ENCODE data around the gene FRAT1. TPM values are rescaled to one million over a fixed set of nuclear protein-coding genes. Genes with fewer than 3 reads are reported as not detected.

FRAT1 gene
- total RNA-seq, 1 experiment from 2014 or later = 1.7 TPM

GRCh38 chr10:97279121-97279815 is 39.8 kb upstream of the FRAT1 start:
- ATAC-seq (no peak), DNase-seq (ENCODE audit: low read depth, low spot score) (no peak)
- H3K4me2 ChIP-seq (ENCODE audit: low read length) = no peak overlapping the region
- POLR2A ChIA-PET = interaction anchor here (1.2 to 1.3 kb wide), 2 partner anchors 11 to 51 kb away, joined by 3 read pairs; no protein-coding TSS in a partner anchor
- peaks cover 44% of the 10 kb centered on the region for H3K79me2 ChIP-seq (ENCODE audit: insufficient read depth, low read length)
- H3K4me1 ChIP-seq (ENCODE audit: control insufficient read depth in 1 of 2, insufficient read depth in 2 of 2, low read length in 2 of 2) = peaks cover 5 to 12% of the 10 kb centered on the region in 2 experiments; a peak in 2 of 4 replicates
- H2AFZ ChIP-seq (ENCODE audit: low read depth, low read length, poor library complexity, severe bottlenecking) = no peak overlapping the region
- CTCF ChIA-PET = interaction anchor here (0.7 to 1.6 kb wide), 13 partner anchors 8 to 254 kb away, joined by 3 to 15 read pairs (median 4); partner anchors contain the start of genes ARHGAP19 and RRP12
- TF ChIP-seq POLR2AphosphoS5 (IDR thresholded peaks at IDR 0.05; ENCODE audit: low read depth, low read length) (no peak), SP1 (IDR thresholded peaks at IDR 0.05; ENCODE audit: low read depth) (no peak), POLR2A (IDR thresholded peaks at IDR 0.05; ENCODE audit: borderline replicate concordance, extremely low read depth, insufficient read depth, insufficient read length) (no peak), ELF1 (IDR thresholded peaks at IDR 0.05; ENCODE audit: borderline replicate concordance, low read depth) (no peak), EGR1 (IDR thresholded peaks at IDR 0.05; ENCODE audit: low read depth) (no peak), CBX3 (IDR thresholded peaks at IDR 0.05; ENCODE audit: low read depth) (no peak), CEBPB (IDR thresholded peaks at IDR 0.05; ENCODE audit: low read depth) (no peak), FOSL1 (IDR thresholded peaks at IDR 0.05; ENCODE audit: low read depth) (no peak), EZH2phosphoT487 (IDR thresholded peaks at IDR 0.05; ENCODE audit: borderline replicate concordance) (no peak), ZFX (IDR thresholded peaks at IDR 0.05) (no peak), ZNF274 (IDR thresholded peaks at IDR 0.05; ENCODE audit: low read depth, low read length) (no peak), CTCF (IDR thresholded peaks at IDR 0.05 in 2 of 3, conservative IDR thresholded peaks at IDR 0.05 in 1 of 3; ENCODE audit: borderline replicate concordance in 1 of 3, insufficient read depth in 1 of 3, low read depth in 2 of 3, low read length in 2 of 3) (no peak), JUND (IDR thresholded peaks at IDR 0.05) (no peak)
- TF ChIP-seq, protein P1, sequence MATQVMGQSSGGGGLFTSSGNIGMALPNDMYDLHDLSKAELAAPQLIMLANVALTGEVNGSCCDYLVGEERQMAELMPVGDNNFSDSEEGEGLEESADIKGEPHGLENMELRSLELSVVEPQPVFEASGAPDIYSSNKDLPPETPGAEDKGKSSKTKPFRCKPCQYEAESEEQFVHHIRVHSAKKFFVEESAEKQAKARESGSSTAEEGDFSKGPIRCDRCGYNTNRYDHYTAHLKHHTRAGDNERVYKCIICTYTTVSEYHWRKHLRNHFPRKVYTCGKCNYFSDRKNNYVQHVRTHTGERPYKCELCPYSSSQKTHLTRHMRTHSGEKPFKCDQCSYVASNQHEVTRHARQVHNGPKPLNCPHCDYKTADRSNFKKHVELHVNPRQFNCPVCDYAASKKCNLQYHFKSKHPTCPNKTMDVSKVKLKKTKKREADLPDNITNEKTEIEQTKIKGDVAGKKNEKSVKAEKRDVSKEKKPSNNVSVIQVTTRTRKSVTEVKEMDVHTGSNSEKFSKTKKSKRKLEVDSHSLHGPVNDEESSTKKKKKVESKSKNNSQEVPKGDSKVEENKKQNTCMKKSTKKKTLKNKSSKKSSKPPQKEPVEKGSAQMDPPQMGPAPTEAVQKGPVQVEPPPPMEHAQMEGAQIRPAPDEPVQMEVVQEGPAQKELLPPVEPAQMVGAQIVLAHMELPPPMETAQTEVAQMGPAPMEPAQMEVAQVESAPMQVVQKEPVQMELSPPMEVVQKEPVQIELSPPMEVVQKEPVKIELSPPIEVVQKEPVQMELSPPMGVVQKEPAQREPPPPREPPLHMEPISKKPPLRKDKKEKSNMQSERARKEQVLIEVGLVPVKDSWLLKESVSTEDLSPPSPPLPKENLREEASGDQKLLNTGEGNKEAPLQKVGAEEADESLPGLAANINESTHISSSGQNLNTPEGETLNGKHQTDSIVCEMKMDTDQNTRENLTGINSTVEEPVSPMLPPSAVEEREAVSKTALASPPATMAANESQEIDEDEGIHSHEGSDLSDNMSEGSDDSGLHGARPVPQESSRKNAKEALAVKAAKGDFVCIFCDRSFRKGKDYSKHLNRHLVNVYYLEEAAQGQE (IDR thresholded peaks at IDR 0.05; ENCODE audit: low read depth) = no peak
- TF ChIP-seq, protein P2, sequence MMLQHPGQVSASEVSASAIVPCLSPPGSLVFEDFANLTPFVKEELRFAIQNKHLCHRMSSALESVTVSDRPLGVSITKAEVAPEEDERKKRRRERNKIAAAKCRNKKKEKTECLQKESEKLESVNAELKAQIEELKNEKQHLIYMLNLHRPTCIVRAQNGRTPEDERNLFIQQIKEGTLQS (IDR thresholded peaks at IDR 0.05) = no peak
- no TSS peak for BruUV-seq (replicated peaks)
- no peaks in the 10 kb centered on the region for H3K9me3 ChIP-seq (ENCODE audit: control insufficient read depth in 1 of 2, insufficient read depth in 1 of 2, low read depth in 1 of 2, low read length in 2 of 2)
- H3K27ac ChIP-seq (ENCODE audit: low read depth, low read length) = no peak overlapping the region; the same call in 1 of the 2 replicates
- intact Hi-C loops (cut with micrococcal nuclease) = loop anchor here (2.0 kb wide), 1 partner anchor 76 kb away; no protein-coding TSS in a partner anchor
- no peaks in the 10 kb centered on the region for H4K20me1 ChIP-seq (ENCODE audit: insufficient read depth)
- RAD21 ChIA-PET (ENCODE audit: low non-redundant PET in 1 of 2, low total read pairs in 2 of 2, uncharacterized antibody in 2 of 2, unreplicated experiment in 2 of 2) = interaction anchor here in 1 of 2 experiments (1.3 kb wide), 1 partner anchor 65 kb away, joined by 3 read pairs; no protein-coding TSS in a partner anchor
- H3K36me3 ChIP-seq (ENCODE audit: control insufficient read depth in 1 of 2, insufficient read depth in 2 of 2, low read length in 2 of 2) = no peaks in the 10 kb centered on the region
- no peak overlapping the region for H3K4me3 ChIP-seq (replicated peaks in 1 of 2; ENCODE audit: low read depth in 1 of 2, low read length in 2 of 2)
- H3K27me3 ChIP-seq (ENCODE audit: insufficient read depth, low read length) = no peaks in the 10 kb centered on the region
- H3K9me2 ChIP-seq (ENCODE audit: insufficient read depth) = no peaks in the 10 kb centered on the region
- H3K9ac ChIP-seq (ENCODE audit: low read length) = no peak overlapping the region

Measured in HCT116 (cell line).